Smooth muscle cell (in vitro differentiated cells): ENCODE data around the gene RAET1G. TPM values are rescaled to one million over a fixed set of nuclear protein-coding genes. Genes with fewer than 3 reads are reported as not detected.

Experiments used
- DNase-seq: peaks from one replicate; lab custom pipeline; 2025; ENCODE audit not compliant: unreplicated experiment; lab: John Stamatoyannopoulos, UW
- H2AFZ ChIP-seq: fragments of 200-600 bp; sonication (generic); 2 replicates; pipeline ENCODE4 v1.6.0; 2016; ENCODE audit warnings: antibody characterized with exemption, low read depth, mild to moderate bottlenecking
- H3F3A ChIP-seq: fragments of 200-600 bp; sonication (generic); 2 replicates; pipeline ENCODE4 v1.6.0; 2017; ENCODE audit warnings: antibody characterized with exemption, low read depth
- H3K27ac ChIP-seq: fragments of 200-600 bp; sonication (generic); 2 replicates; pipeline ENCODE4 v1.5.1; 2016; ENCODE audit warnings: low read depth, mild to moderate bottlenecking
- H3K27me3 ChIP-seq: fragments of 200-600 bp; sonication (generic); 2 replicates; pipeline ENCODE4 v1.6.1; 2016; ENCODE audit warnings: low read depth, mild to moderate bottlenecking
- H3K36me3 ChIP-seq: fragments of 200-600 bp; sonication (generic); 2 replicates; pipeline ENCODE4 v1.5.1; 2016; ENCODE audit warnings: low read depth
- H3K4me1 ChIP-seq: fragments of 200-600 bp; sonication (generic); 2 replicates; pipeline ENCODE4 v1.5.1; 2016; ENCODE audit warnings: low read depth
- H3K4me2 ChIP-seq: fragments of 200-600 bp; sonication (generic); 2 replicates; pipeline ENCODE4 v1.6.0; 2016; ENCODE audit warnings: mild to moderate bottlenecking
- H3K4me3 ChIP-seq: fragments of 200-600 bp; sonication (generic); 2 replicates; pipeline ENCODE4 v1.5.1; 2016; ENCODE audit warnings: mild to moderate bottlenecking
- H3K79me2 ChIP-seq: fragments of 200-600 bp; sonication (generic); 2 replicates; pipeline ENCODE4 v1.6.0; 2016; ENCODE audit warnings: low read depth, mild to moderate bottlenecking
- H3K9ac ChIP-seq: fragments of 200-600 bp; sonication (generic); 2 replicates; pipeline ENCODE4 v1.6.0; 2016; ENCODE audit warnings: low read depth
- H3K9me3 ChIP-seq: fragments of 200-600 bp; sonication (generic); replicated peaks from 2 replicates; pipeline ENCODE4 v1.5.1; 2016; ENCODE audit warnings: low read depth
- H4K20me1 ChIP-seq: fragments of 200-600 bp; sonication (generic); 2 replicates; pipeline ENCODE4 v1.6.0; 2016; ENCODE audit warnings: low read depth
- CTCF ChIP-seq: fragments of 200-600 bp; sonication (generic); IDR thresholded peaks from 2 replicates; pipeline ENCODE4 v1.5.1; 2017; ENCODE audit warnings: borderline replicate concordance, mild to moderate bottlenecking, antibody characterized with exemption; ENCODE audit not compliant: insufficient read depth, poor library complexity, severe bottlenecking
- WGBS: methylation state at CpG from one replicate; pipeline ENCODE4 v1.1.7; 2016; ENCODE audit warnings: low lambda C conversion rate; 5-methylcytosine and 5-hydroxymethylcytosine counted together
- polyA plus RNA-seq: library from polyadenylated mRNA; unstranded; fragments of >200 nt; fragmentation: Nextera tagmentation; extraction: Ambion mirVana; gene quantifications from 2 replicates; pipeline ENCODE4 v1.2.1, GENCODE V29; 2016
- total RNA-seq: library from RNA; depleted of rRNA; stranded (reverse); fragments of >200 nt; gene quantifications from 2 replicates; pipeline ENCODE4 v1.2.3, GENCODE V29; 2014

The RAET1G gene
- total and polyA plus RNA-seq, 2 experiments from 2014 or later = 1.7 to 2.4 TPM

DNA sequence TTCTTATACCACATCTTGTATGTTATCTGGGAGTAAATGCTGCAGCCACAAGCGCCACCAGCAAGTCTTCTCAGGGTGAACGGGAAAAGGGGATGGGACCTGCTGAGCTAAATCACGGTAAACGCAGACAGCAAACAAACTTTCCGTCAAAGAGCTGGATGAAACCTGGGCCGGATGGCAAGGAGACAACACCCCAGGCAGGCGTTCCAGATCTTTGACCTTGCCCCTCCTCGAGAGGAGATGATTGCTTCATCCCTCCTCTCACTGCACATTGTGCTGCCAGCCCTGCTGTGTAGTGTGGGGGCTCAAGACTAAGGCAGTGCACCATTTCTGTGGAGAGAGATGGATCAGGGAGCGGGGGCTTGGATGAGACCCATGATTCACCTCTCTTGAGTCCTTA is 34.8 kb downstream of the RAET1G start:
- Histone ChIP-seq H3K27ac (no peak overlapping the region), H3K9me3 (no peaks in the 10 kb centered on the region), H3K36me3 (no peaks in the 10 kb centered on the region), H3K79me2 (no peaks in the 10 kb centered on the region), H4K20me1 (no peaks in the 10 kb centered on the region), H2AFZ (no peak overlapping the region), H3K4me1 (no peaks in the 10 kb centered on the region), H3K4me3 (no peak overlapping the region), H3F3A (no peaks in the 10 kb centered on the region), H3K9ac (no peak overlapping the region), H3K27me3 (no peaks in the 10 kb centered on the region), H3K4me2 (no peak overlapping the region)
- WGBS = 80% methylated on average over 9 of the region's 9 CpGs
- TF ChIP-seq CTCF = no peak
- DNase-seq = no peak

DNA sequence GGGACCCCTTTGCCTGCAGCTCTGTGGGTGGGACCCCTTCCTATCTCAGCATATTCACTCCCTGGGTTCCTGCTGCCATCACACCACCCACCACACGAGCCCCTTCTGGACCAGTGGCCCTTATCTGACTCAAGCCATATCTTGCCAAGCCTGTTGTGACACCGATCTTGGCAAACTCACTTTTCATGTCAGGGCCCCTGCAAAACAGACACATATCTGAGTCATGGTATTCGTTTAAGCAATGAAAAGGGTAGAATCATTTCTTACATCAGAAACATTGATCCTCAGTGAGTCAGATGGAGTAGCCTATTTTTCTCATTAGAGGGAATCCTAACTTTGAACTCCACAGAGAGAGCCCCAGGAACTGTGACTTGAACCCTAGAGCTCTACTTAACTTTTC is 35.6 kb downstream of the RAET1G start:
- no peaks in the 10 kb centered on the region for H3K79me2 ChIP-seq

DNA sequence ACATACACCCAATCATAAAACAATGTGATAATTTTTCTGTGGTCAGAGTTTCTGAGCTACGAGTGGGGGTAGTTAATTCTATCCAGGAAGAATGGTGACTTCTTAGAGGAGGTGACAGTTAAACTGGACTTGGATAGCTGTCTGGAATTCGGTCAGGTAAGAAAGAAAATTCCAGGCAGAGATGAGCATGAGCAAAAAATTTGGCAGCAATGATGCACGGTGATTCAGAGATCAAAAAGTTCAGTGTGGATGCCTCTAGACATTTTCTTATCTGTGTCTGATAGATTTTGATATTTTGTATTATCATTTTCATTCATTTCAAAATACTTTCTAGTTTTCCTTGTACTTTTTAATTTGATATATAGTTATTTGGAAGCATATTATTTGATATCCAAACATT is 37.0 kb downstream of the RAET1G start:
- H3F3A ChIP-seq = no peaks in the 10 kb centered on the region
- no peak overlapping the region for H3K4me3 ChIP-seq
- TF ChIP-seq CTCF = no peak
- H4K20me1 ChIP-seq = no peaks in the 10 kb centered on the region
- DNase-seq = no peak
- no peaks in the 10 kb centered on the region for H3K9me3 ChIP-seq
- no peaks in the 10 kb centered on the region for H3K79me2 ChIP-seq
- no peak overlapping the region for H3K9ac ChIP-seq
- WGBS = 87% methylated on average over 3 of the region's 3 CpGs
- no peaks in the 10 kb centered on the region for H3K4me1 ChIP-seq
- no peak overlapping the region for H3K27ac ChIP-seq
- H3K4me2 ChIP-seq = no peak overlapping the region
- H2AFZ ChIP-seq = no peak overlapping the region
- peaks cover 1% of the 10 kb centered on the region for H3K27me3 ChIP-seq
- no peaks in the 10 kb centered on the region for H3K36me3 ChIP-seq

More for the DNA sequence above, 35.6 kb downstream of the RAET1G start:
- no peaks in the 10 kb centered on the region for H3K4me1 ChIP-seq
- WGBS = 39% methylated on average over 3 of the region's 3 CpGs
- H4K20me1 ChIP-seq = no peaks in the 10 kb centered on the region
- H3K4me3 ChIP-seq = no peak overlapping the region
- no peak overlapping the region for H3K9ac ChIP-seq
- H3K27me3 ChIP-seq = no peaks in the 10 kb centered on the region
- no peak overlapping the region for H3K4me2 ChIP-seq
- DNase-seq = no peak
- no peaks in the 10 kb centered on the region for H3K36me3 ChIP-seq
- H3K9me3 ChIP-seq = no peaks in the 10 kb centered on the region
- H3K27ac ChIP-seq = no peak overlapping the region
- no peak overlapping the region for H2AFZ ChIP-seq
- no peaks in the 10 kb centered on the region for H3F3A ChIP-seq
- TF ChIP-seq CTCF = no peak

- H2AFZ ChIP-seq = no peak overlapping the region
- no peaks in the 10 kb centered on the region for H4K20me1 ChIP-seq
- no peak for TF ChIP-seq CTCF
- no peak overlapping the region for H3K9ac ChIP-seq
- H3K27me3 ChIP-seq = peaks cover 11% of the 10 kb centered on the region
- H3K79me2 ChIP-seq = no peaks in the 10 kb centered on the region
- H3K9me3 ChIP-seq = no peaks in the 10 kb centered on the region
- H3F3A ChIP-seq = no peaks in the 10 kb centered on the region
- no peak for DNase-seq
- H3K36me3 ChIP-seq = no peaks in the 10 kb centered on the region
- H3K4me1 ChIP-seq = no peaks in the 10 kb centered on the region
- no peak overlapping the region for H3K27ac ChIP-seq
- no peak overlapping the region for H3K4me2 ChIP-seq
- no peak overlapping the region for H3K4me3 ChIP-seq
- WGBS = 88% methylated on average over 7 of the region's 7 CpGs
Measured at GRCh38 chr6:149884617-149885016, 38.3 kb downstream of the RAET1G start.
